HCT116 (cell line): ENCODE measurements around the gene SUCLG2. TPM values are rescaled to one million over a fixed set of nuclear protein-coding genes. Genes with fewer than 3 reads are reported as not detected.

Experiments
- ATAC-seq: fragments of 200-7000 bp; cut with Tn5 transposase; 2 replicates; pipeline ENCODE4 v1.9.1; 2020; ENCODE audit warnings: mild to moderate bottlenecking, moderate library complexity
- BruUV-seq: library from RNA; stranded (reverse); fragments of 400-500 nt; replicated peaks from 2 replicates; lab custom pipeline; 2021; lab: Mats Ljungman, UMichigan
- CTCF ChIA-PET: fragments of 300-600 bp; sonication (Branson Sonifier 250); formaldehyde crosslinking; loops from one replicate; lab custom pipeline; 2021; ENCODE audit warnings: antibody characterized with exemption; lab: Charles Lee
- POLR2A ChIA-PET: fragments of 300-600, 350-600 bp; sonication (Branson Sonifier 250); formaldehyde crosslinking; loops from one replicate; lab custom pipeline; 2021; ENCODE audit warnings: antibody characterized with exemption; lab: Charles Lee
- RAD21 ChIA-PET, 2 experiments: fragments of 300-600 bp; sonication (Branson Sonifier 250); formaldehyde crosslinking; loops; one replicate each; lab custom pipeline; 2023; ENCODE audit warnings: low total read pairs in 2 of 2; ENCODE audit not compliant: uncharacterized antibody in 2 of 2, unreplicated experiment in 2 of 2, low non-redundant PET in 1 of 2; lab: Charles Lee
- DNase-seq: peaks from one replicate; pipeline ENCODE4 v3.0.0-alpha.2; 2010; ENCODE audit warnings: low read depth, low spot score
- H2AFZ ChIP-seq: fragments of 200-600 bp; shearing (Covaris generic), sonication (generic); 2 replicates; pipeline ENCODE4 v1.6.1; 2017; ENCODE audit warnings: low read depth, mixed run types, mixed read lengths, antibody characterized with exemption, low read length; ENCODE audit not compliant: poor library complexity, severe bottlenecking
- H3K27ac ChIP-seq: 2 replicates; pipeline ENCODE4 v1.5.1; 2012; ENCODE audit warnings: low read depth, low read length
- H3K27me3 ChIP-seq: fragments of 200-600 bp; sonication (generic); 2 replicates; pipeline ENCODE4 v1.6.1; 2016; ENCODE audit warnings: mixed run types, low read length, mixed read lengths; ENCODE audit not compliant: insufficient read depth
- H3K36me3 ChIP-seq, 2 experiments: fragments of 200-500 bp in 1 of 2; fragments of 200-600 bp in 1 of 2; sonication (Bioruptor generic) in 1 of 2; sonication (generic) in 1 of 2; 2 replicates each; pipeline versions ENCODE4 v1.5.1 to v1.6.1; 2014 to 2016; ENCODE audit warnings: low read length in 2 of 2, inconsistent platforms in 1 of 2, mixed read lengths in 1 of 2, mixed run types in 1 of 2; ENCODE audit not compliant: insufficient read depth in 2 of 2, control insufficient read depth in 1 of 2
- H3K4me1 ChIP-seq, 2 experiments: fragments of 200-600 bp in 1 of 2; sonication (generic) in 1 of 2; 2 replicates each; pipeline versions ENCODE4 v1.5.1 to v1.6.1; 2012 to 2017; ENCODE audit warnings: low read length in 2 of 2, inconsistent platforms in 1 of 2, mild to moderate bottlenecking in 1 of 2, mixed read lengths in 1 of 2, mixed run types in 1 of 2, moderate library complexity in 1 of 2; ENCODE audit not compliant: insufficient read depth in 2 of 2, control insufficient read depth in 1 of 2
- H3K4me2 ChIP-seq: fragments of 200-600 bp; sonication (generic); 2 replicates; pipeline ENCODE4 v1.6.1; 2017; ENCODE audit warnings: mixed run types, low read length, mixed read lengths
- H3K4me3 ChIP-seq, 2 experiments: fragments of 200-600 bp in 1 of 2; sonication (generic) in 1 of 2; replicated peaks in 1 of 2; 2 replicates each; pipeline ENCODE4 v1.5.1; 2011 to 2016; ENCODE audit warnings: low read length in 2 of 2, control low read depth in 1 of 2, low read depth in 1 of 2, mild to moderate bottlenecking in 1 of 2, mixed read lengths in 1 of 2, mixed run types in 1 of 2
- H3K79me2 ChIP-seq: fragments of 200-600 bp; sonication (generic); 2 replicates; pipeline ENCODE4 v1.6.1; 2017; ENCODE audit warnings: mild to moderate bottlenecking, mixed run types, low read length, moderate library complexity, mixed read lengths; ENCODE audit not compliant: insufficient read depth
- H3K9ac ChIP-seq: fragments of 200-600 bp; sonication (generic); 2 replicates; pipeline ENCODE4 v1.6.1; 2016; ENCODE audit warnings: low read length, mixed read lengths
- H3K9me2 ChIP-seq: fragments of 200-600 bp; sonication (generic), shearing (Covaris generic); 2 replicates; pipeline ENCODE4 v1.6.1; 2017; ENCODE audit warnings: mixed run types, mild to moderate bottlenecking, moderate library complexity; ENCODE audit not compliant: insufficient read depth
- H3K9me3 ChIP-seq, 2 experiments: fragments of 200-500 bp in 1 of 2; fragments of 200-600 bp in 1 of 2; sonication (Bioruptor generic) in 1 of 2; sonication (generic) in 1 of 2; 2 replicates each; pipeline ENCODE4 v1.6.1; 2014 to 2017; ENCODE audit warnings: low read length in 2 of 2, mixed read lengths in 2 of 2, inconsistent platforms in 1 of 2, low read depth in 1 of 2, mild to moderate bottlenecking in 1 of 2, mixed run types in 1 of 2, moderate library complexity in 1 of 2; ENCODE audit not compliant: control insufficient read depth in 1 of 2, insufficient read depth in 1 of 2
- H4K20me1 ChIP-seq: fragments of 200-600 bp; sonication (generic), shearing (Covaris generic); 2 replicates; pipeline ENCODE4 v1.6.1; 2017; ENCODE audit warnings: mixed run types, mild to moderate bottlenecking, moderate library complexity; ENCODE audit not compliant: insufficient read depth
- CEBPB ChIP-seq: IDR thresholded peaks from 2 replicates; pipeline ENCODE4 v1.6.1; 2012; ENCODE audit warnings: low read depth
- EGR1 ChIP-seq: IDR thresholded peaks from 2 replicates; pipeline ENCODE4 v1.6.1; 2012; ENCODE audit warnings: low read depth
- EZH2 ChIP-seq: fragments of 200-600 bp; sonication (generic); IDR thresholded peaks from 2 replicates; pipeline ENCODE4 v1.6.1; 2017; ENCODE audit warnings: antibody characterized with exemption, mixed run types
- POLR2A ChIP-seq: IDR thresholded peaks from 2 replicates; pipeline ENCODE4 v1.7.0; 2011; ENCODE audit warnings: borderline replicate concordance; ENCODE audit not compliant: insufficient read depth, insufficient read length; ENCODE audit errors: extremely low read depth
- RAD21 ChIP-seq: IDR thresholded peaks from 2 replicates; pipeline ENCODE4 v1.6.1; 2012; ENCODE audit warnings: low read depth, mild to moderate bottlenecking
- TCF7L2 ChIP-seq: IDR thresholded peaks from 2 replicates; pipeline ENCODE4 v1.7.0; 2011; ENCODE audit warnings: borderline replicate concordance, inconsistent platforms; ENCODE audit not compliant: insufficient read depth, insufficient read length; ENCODE audit errors: extremely low read depth
- ZNF274 ChIP-seq: fragments of 200-500 bp; sonication (Bioruptor generic); IDR thresholded peaks from 2 replicates; pipeline ENCODE4 v1.6.1; 2014; ENCODE audit warnings: mild to moderate bottlenecking, low read depth, low read length, inconsistent platforms
- intact Hi-C: fragments of 100-400 bp; cut with micrococcal nuclease; formaldehyde crosslinking; loops from 2 replicates; pipeline ENCODE4 v1.10.0; 2022
- total RNA-seq: library from RNA; stranded (reverse); gene quantifications from one replicate; pipeline ENCODE4 v1.2.1, GENCODE V29; 2021; ENCODE audit not compliant: unreplicated experiment
- TF ChIP-seq, protein P1 (sequence below), 3 experiments: fragments of 200-600 bp in 1 of 3; sonication (generic) in 1 of 3; IDR thresholded peaks in 2 of 3; conservative IDR thresholded peaks in 1 of 3; 2 replicates each; pipeline ENCODE4 v1.5.1; 2012 to 2017; ENCODE audit warnings: low read depth in 2 of 3, low read length in 2 of 3, antibody characterized with exemption in 1 of 3, borderline replicate concordance in 1 of 3, control low read depth in 1 of 3, mild to moderate bottlenecking in 1 of 3, mixed read lengths in 1 of 3, mixed run types in 1 of 3, moderate library complexity in 1 of 3; ENCODE audit not compliant: insufficient read depth in 1 of 3
- TF ChIP-seq, protein P2 (sequence below): IDR thresholded peaks from 2 replicates; pipeline ENCODE4 v1.6.1; 2012

Gene SUCLG2
- total RNA-seq, 1 experiment from 2014 or later = 49.2 TPM

DNA sequence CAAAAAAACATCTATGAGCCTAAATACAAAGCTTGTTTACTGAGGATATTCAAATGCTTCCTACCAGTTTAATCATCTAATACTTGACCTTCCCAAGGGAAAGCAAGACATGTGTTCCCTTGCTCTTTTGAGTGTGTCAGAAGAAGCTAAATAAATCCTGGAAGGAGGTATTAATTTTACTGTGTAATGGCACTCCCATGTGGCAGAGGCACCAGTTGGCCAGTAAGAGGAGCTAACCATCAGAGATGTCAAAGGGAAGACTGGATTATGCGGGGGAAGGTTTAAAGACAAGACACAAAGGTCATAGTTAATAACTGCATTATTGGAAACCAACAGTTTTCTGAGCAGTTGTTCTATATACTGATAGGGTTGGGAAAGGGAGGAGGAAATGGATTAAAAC is 125.1 kb downstream of the SUCLG2 start:
- Histone ChIP-seq H4K20me1 (no peaks in the 10 kb centered on the region), H3K79me2 (no peaks in the 10 kb centered on the region), H2AFZ (no peak overlapping the region), H3K4me2 (no peak overlapping the region), H3K4me3 (no peak overlapping the region), H3K27me3 (no peaks in the 10 kb centered on the region), H3K4me1 (peaks cover 0 to 5% of the 10 kb centered on the region in 2 experiments; a peak in 1 of 4 replicates), H3K9me2 (no peaks in the 10 kb centered on the region), H3K9me3 (no peaks in the 10 kb centered on the region), H3K36me3 (no peaks in the 10 kb centered on the region), H3K9ac (no peak overlapping the region), H3K27ac (no peak overlapping the region)
- TF ChIP-seq RAD21 (peak; percentile 20; the same call in 1 of the 2 replicates), TCF7L2 (no peak), ZNF274 (no peak)
- TF ChIP-seq, protein P1, sequence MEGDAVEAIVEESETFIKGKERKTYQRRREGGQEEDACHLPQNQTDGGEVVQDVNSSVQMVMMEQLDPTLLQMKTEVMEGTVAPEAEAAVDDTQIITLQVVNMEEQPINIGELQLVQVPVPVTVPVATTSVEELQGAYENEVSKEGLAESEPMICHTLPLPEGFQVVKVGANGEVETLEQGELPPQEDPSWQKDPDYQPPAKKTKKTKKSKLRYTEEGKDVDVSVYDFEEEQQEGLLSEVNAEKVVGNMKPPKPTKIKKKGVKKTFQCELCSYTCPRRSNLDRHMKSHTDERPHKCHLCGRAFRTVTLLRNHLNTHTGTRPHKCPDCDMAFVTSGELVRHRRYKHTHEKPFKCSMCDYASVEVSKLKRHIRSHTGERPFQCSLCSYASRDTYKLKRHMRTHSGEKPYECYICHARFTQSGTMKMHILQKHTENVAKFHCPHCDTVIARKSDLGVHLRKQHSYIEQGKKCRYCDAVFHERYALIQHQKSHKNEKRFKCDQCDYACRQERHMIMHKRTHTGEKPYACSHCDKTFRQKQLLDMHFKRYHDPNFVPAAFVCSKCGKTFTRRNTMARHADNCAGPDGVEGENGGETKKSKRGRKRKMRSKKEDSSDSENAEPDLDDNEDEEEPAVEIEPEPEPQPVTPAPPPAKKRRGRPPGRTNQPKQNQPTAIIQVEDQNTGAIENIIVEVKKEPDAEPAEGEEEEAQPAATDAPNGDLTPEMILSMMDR (IDR thresholded peaks at IDR 0.05 in 2 of 3, conservative IDR thresholded peaks at IDR 0.05 in 1 of 3; ENCODE audit: borderline replicate concordance in 1 of 3, insufficient read depth in 1 of 3, low read depth in 2 of 3, low read length in 2 of 3) = peak in 1 of 3 experiments; percentile 14; a peak in 1 of 6 replicates
- no TSS peak for BruUV-seq
- DNase-seq = no peak
- no peak; the same call in 1 of the 2 replicates for ATAC-seq
- ChIA-PET CTCF (no interaction called here), POLR2A (no interaction called here), RAD21 (no interaction called here)
- intact Hi-C loops = no loop called here

DNA sequence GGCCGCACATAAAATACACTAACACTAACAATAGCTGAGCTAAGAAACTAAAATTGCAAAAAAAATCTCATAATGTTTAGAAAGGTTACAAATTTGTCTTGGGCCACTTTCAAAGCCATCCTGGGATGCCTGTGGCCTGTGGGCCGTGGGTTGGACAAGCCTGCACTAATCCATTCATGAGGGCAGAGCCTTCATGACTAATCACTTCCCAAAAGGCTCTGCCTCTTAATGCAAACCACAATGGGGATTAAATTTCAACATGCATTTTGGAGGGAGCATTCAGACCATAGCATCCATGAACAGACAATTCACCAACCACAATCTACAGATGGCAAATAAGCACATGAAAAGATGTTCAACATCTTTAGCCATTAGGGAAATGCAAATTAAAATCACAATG is 128.2 kb downstream of the SUCLG2 start:
- Histone ChIP-seq H3K27ac (no peak overlapping the region), H3K79me2 (no peaks in the 10 kb centered on the region), H3K9ac (no peak overlapping the region), H3K4me1 (peaks cover 0 to 5% of the 10 kb centered on the region in 2 experiments; a peak in 1 of 4 replicates), H3K4me2 (no peak overlapping the region), H4K20me1 (no peaks in the 10 kb centered on the region), H3K36me3 (no peaks in the 10 kb centered on the region), H3K27me3 (no peaks in the 10 kb centered on the region), H3K9me3 (no peaks in the 10 kb centered on the region), H2AFZ (no peak overlapping the region), H3K9me2 (no peaks in the 10 kb centered on the region), H3K4me3 (no peak overlapping the region)
- peak; percentile 64; the same call in 1 of the 2 replicates for ATAC-seq
- TSS peak; percentile 8 for BruUV-seq
- POLR2A ChIA-PET = no interaction called here
- RAD21 ChIA-PET = no interaction called here
- no peak for DNase-seq
- TF ChIP-seq, protein P2, sequence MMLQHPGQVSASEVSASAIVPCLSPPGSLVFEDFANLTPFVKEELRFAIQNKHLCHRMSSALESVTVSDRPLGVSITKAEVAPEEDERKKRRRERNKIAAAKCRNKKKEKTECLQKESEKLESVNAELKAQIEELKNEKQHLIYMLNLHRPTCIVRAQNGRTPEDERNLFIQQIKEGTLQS = no peak
- TF ChIP-seq EGR1 = no peak
- no peak for TF ChIP-seq CEBPB
- TF ChIP-seq POLR2A = no peak
- no peak for TF ChIP-seq EZH2
- intact Hi-C loops = no loop called here
- CTCF ChIA-PET = no interaction called here
